Uterus (tissue), 4 donors: Measurements from ENCODE around the gene VPS37C. TPM values are rescaled to one million over a fixed set of nuclear protein-coding genes. Genes with fewer than 3 reads are reported as not detected.

Source experiments
- DNase-seq, 2 donors: peaks; one replicate each; pipeline ENCODE4 v3.0.0-alpha.2; 2019 to 2020
- H3K27ac ChIP-seq, 2 donors: fragments of 200-600 bp; sonication (generic); 1 replicate in 1 of 2; 2 replicates in 1 of 2; pipeline ENCODE4 v1.5.1; 2016 to 2018
- H3K27me3 ChIP-seq, 2 donors: fragments of 200-600 bp; sonication (generic); one replicate each; pipeline ENCODE4 v1.5.1; 2018 to 2019; ENCODE audit warnings: control low read depth in 1 of 2
- H3K36me3 ChIP-seq, 2 donors: fragments of 200-600 bp; sonication (generic); one replicate each; pipeline ENCODE4 v1.5.1; 2019; ENCODE audit warnings: control low read depth in 1 of 2
- H3K4me1 ChIP-seq, 2 donors: fragments of 200-600 bp; sonication (generic); one replicate each; pipeline ENCODE4 v1.5.1; 2018 to 2019; ENCODE audit warnings: control low read depth in 1 of 2
- H3K4me3 ChIP-seq, 2 donors: fragments of 200-600 bp; sonication (generic); 1 replicate in 1 of 2; 2 replicates in 1 of 2; pipeline ENCODE4 v1.5.1; 2018 to 2019; ENCODE audit warnings: mild to moderate bottlenecking in 1 of 2
- H3K9me3 ChIP-seq, 2 donors: fragments of 200-600 bp; sonication (generic); one replicate each; pipeline ENCODE4 v1.5.1; 2019; ENCODE audit warnings: control low read depth in 1 of 2
- CTCF ChIP-seq, 4 experiments: fragments of 200-600 bp in 2 of 4; fragments of 450-650 bp in 2 of 4; sonication (generic) in 2 of 4; IDR thresholded peaks; one replicate each; pipeline ENCODE4 v1.5.1; 2016 to 2019; ENCODE audit warnings: antibody characterized with exemption in 4 of 4, mild to moderate bottlenecking in 2 of 4, moderate library complexity in 1 of 4
- POLR2A ChIP-seq, 2 donors: fragments of 450-650 bp; IDR thresholded peaks; one replicate each; pipeline ENCODE4 v1.6.1; 2016; ENCODE audit warnings: antibody characterized with exemption in 2 of 2, mild to moderate bottlenecking in 1 of 2, moderate library complexity in 1 of 2
- intact Hi-C: fragments of 100-400 bp; cut with DNase I; formaldehyde crosslinking; loops from one replicate; pipeline ENCODE4 v1.15.1; 2023; ENCODE audit warnings: low total_unique reads
- total RNA-seq, 4 donors: library from RNA; depleted of rRNA in 3 of 4; stranded (reverse); fragments of >200 nt in 3 of 4; gene quantifications; one replicate each; pipeline versions ENCODE4 v1.1.0 to v1.2.4, GENCODE V29; 2014 to 2023
- donor health status: DM: yes; HTN: yes; CAD: no.

The VPS37C gene
- total RNA-seq, 4 donors from 2014 or later, result 0.26 to 26.3 (median 13.3) TPM

GRCh38 chr11:61090521-61090920 lies 70.7 kb downstream of the VPS37C start:
- TF ChIP-seq CTCF (IDR thresholded peaks at IDR 0.05), result no peak
- TF ChIP-seq POLR2A (IDR thresholded peaks at IDR 0.05), result no peak
- Histone ChIP-seq H3K9me3 (no peaks in the 10 kb centered on the region), H3K27me3 (no peaks in the 10 kb centered on the region), H3K4me3 (no peak overlapping the region), H3K36me3 (no peaks in the 10 kb centered on the region), H3K27ac (no peak overlapping the region), H3K4me1 (no peaks in the 10 kb centered on the region)
- intact Hi-C loops, result no loop called here
- peak in 1 of 2 donors; percentile 2 for DNase-seq

DNA sequence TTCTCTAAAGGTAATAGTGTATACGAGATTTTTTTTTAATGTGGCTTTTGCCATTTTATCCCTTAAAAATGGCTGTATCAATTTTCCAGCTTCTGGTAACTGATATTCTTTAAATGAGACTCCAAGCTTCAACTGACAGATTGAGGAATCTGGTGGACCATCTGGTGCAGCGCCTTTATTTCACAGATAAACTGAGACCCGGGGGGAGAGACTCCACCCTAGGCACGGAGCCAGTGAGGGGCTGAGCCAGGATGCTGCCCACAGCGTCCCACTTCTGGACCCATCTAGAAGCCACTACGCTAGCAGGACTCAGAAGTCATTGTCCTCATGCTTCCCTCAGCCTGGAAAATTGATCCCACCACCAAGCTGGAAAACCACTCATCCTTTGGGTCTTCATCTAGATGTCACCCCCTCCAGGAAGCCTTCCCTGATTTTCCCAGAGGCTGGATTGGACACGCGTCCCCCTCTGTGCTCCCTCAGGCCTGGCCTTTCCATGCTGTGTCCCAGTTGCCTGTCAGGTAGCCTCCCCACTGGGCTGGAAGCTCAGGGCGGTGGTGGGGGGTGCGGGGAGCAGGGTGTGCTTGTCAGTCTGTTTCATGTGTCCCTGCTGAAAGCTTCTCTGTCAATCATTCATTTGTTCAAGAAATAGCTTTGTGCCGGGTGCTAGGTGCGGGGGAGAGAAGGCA lies 71.3 kb downstream of the VPS37C start:
- no peak for TF ChIP-seq POLR2A (IDR thresholded peaks at IDR 0.05)
- TF ChIP-seq CTCF (IDR thresholded peaks at IDR 0.05), result no peak

DNA sequence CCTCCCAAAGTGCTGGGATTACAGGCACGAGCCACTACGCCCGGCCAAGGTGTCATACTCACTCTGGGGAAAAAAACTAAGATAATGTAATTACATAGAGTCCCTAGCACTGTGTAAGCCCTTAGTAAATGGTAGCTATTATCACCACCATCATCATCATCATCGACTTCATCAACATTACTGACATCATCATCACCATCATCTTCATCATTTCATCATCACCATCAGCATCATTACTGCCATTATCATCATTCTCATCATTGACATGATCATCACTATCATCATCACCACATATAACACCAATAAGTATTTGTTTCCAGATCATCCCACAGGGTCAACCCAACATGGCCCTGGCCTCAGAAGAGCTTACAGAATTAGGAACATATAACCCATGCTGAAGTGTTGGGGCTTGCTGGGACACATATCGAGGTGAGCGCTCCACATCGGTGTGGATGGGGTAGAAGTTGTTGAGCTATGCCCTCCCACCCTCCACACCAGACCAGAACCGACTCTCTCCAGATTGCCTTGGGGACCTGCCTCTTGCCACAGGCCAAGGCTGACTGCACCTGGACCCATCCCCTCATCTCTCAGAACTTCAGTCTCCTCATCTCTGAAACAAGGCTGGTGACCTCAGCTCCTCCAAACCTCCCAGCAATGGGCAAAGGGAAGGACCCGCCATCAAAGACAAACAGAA lies 73.7 kb downstream of the VPS37C start:
- no peak overlapping the region for H3K27ac ChIP-seq
- H3K4me3 ChIP-seq, result no peak overlapping the region
- H3K36me3 ChIP-seq, result no peaks in the 10 kb centered on the region
- DNase-seq, result no peak
- no peaks in the 10 kb centered on the region for H3K27me3 ChIP-seq
- H3K9me3 ChIP-seq, result no peaks in the 10 kb centered on the region
- TF ChIP-seq POLR2A (IDR thresholded peaks at IDR 0.05), result no peak
- TF ChIP-seq CTCF (IDR thresholded peaks at IDR 0.05), result no peak
- intact Hi-C loops, result no loop called here
- H3K4me1 ChIP-seq, result no peaks in the 10 kb centered on the region

More for the DNA sequence above, 71.3 kb downstream of the VPS37C start:
- intact Hi-C loops, result no loop called here
- H3K36me3 ChIP-seq, result no peaks in the 10 kb centered on the region
- no peak overlapping the region for H3K4me3 ChIP-seq
- peak in 1 of 2 donors; percentile 3 for DNase-seq
- H3K27me3 ChIP-seq, result no peaks in the 10 kb centered on the region
- H3K9me3 ChIP-seq, result no peaks in the 10 kb centered on the region
- H3K27ac ChIP-seq, result no peak overlapping the region
- H3K4me1 ChIP-seq, result no peaks in the 10 kb centered on the region

GRCh38 chr11:61083601-61084147 lies 77.6 kb downstream of the VPS37C start:
- Histone ChIP-seq H3K27me3 (no peaks in the 10 kb centered on the region), H3K4me1 (no peaks in the 10 kb centered on the region), H3K27ac (no peak overlapping the region), H3K9me3 (no peaks in the 10 kb centered on the region), H3K36me3 (no peaks in the 10 kb centered on the region), H3K4me3 (no peak overlapping the region)
- DNase-seq, result no peak
- no peak for TF ChIP-seq POLR2A (IDR thresholded peaks at IDR 0.05)
- intact Hi-C loops, result no loop called here

- Histone ChIP-seq H3K27ac (no peak overlapping the region), H3K4me1 (no peaks in the 10 kb centered on the region), H3K36me3 (no peaks in the 10 kb centered on the region), H3K4me3 (no peak overlapping the region), H3K27me3 (no peaks in the 10 kb centered on the region), H3K9me3 (no peaks in the 10 kb centered on the region)
- DNase-seq, result no peak
- TF ChIP-seq POLR2A (IDR thresholded peaks at IDR 0.05), result no peak
- no peak for TF ChIP-seq CTCF (IDR thresholded peaks at IDR 0.05)
- intact Hi-C loops, result no loop called here
These were observed 78.2 kb downstream of the VPS37C start for GRCh38 chr11:61082931-61083531.
